Renal cortex interstitium (tissue), 11 donors: ENCODE measurements around the gene TMC7. TPM values are rescaled to one million over a fixed set of nuclear protein-coding genes. Genes with fewer than 3 reads are reported as not detected.
"Not testable (repeated sequence)": the region's sequence is repeated elsewhere in the genome, so short reads cannot be mapped to it uniquely, and the experiment has no call there.

Experiments
- DNase-seq, 11 donors: peaks; one replicate each; pipeline ENCODE4 v3.0.0-alpha.2; 2013; ENCODE audit warnings: low read depth in 9 of 11, low spot score in 4 of 11; ENCODE audit errors: extremely low read depth in 1 of 11
- polyA plus RNA-seq, 3 donors: library from polyadenylated mRNA; unstranded; fragments of 120-200 nt; gene quantifications; one replicate each; pipeline ENCODE4 v1.2.1, GENCODE V29; 2013; ENCODE audit not compliant: insufficient read length in 3 of 3

The TMC7 gene
- polyA plus RNA-seq, 3 donors = 1.5 to 2.5 (median 2.2) TPM

GRCh38 chr16:18969050-18969854 is 14.5 kb upstream of the TMC7 start:
- DNase-seq = peak in 10 of 11 donors; percentile 33 to 69 (median 62)

GRCh38 chr16:18969855-18970240 is 13.9 kb upstream of the TMC7 start:
- DNase-seq = no peak

- no peak for DNase-seq
Observed at GRCh38 chr16:18975109-18975508, 8.6 kb upstream of the TMC7 start.

GRCh38 chr16:18979936-18980335 is 3.8 kb upstream of the TMC7 start:
- DNase-seq = no peak

GRCh38 chr16:18984435-18985005 is 786 bp downstream of the TMC7 start:
- no peak for DNase-seq

- not testable (repeated sequence) for DNase-seq
Observed at GRCh38 chr16:18985256-18985655, 1.5 kb downstream of the TMC7 start.

GRCh38 chr16:18991731-18992130 is 8.0 kb downstream of the TMC7 start:
- DNase-seq = not testable (repeated sequence)

GRCh38 chr16:18993531-18993930 is 9.8 kb downstream of the TMC7 start:
- DNase-seq = not testable (repeated sequence)

GRCh38 chr16:18994181-18994580 is 10.4 kb downstream of the TMC7 start:
- DNase-seq = not testable (repeated sequence)

GRCh38 chr16:18995406-18995805 is 11.7 kb downstream of the TMC7 start:
- DNase-seq = not testable (repeated sequence)

- DNase-seq = not testable (repeated sequence)
Observed at GRCh38 chr16:18996536-18996935, 12.8 kb downstream of the TMC7 start.

GRCh38 chr16:18997001-18997400 is 13.3 kb downstream of the TMC7 start:
- DNase-seq = not testable (repeated sequence)

GRCh38 chr16:18999045-18999393 is 15.3 kb downstream of the TMC7 start:
- DNase-seq = no peak

- DNase-seq = no peak
Observed at GRCh38 chr16:19001788-19002187, 18.1 kb downstream of the TMC7 start.

GRCh38 chr16:19003935-19004334 is 20.2 kb downstream of the TMC7 start:
- DNase-seq = no peak

GRCh38 chr16:19005561-19006445 is 22.1 kb downstream of the TMC7 start:
- no peak for DNase-seq

- DNase-seq = no peak
Observed at GRCh38 chr16:19006446-19007315, 22.9 kb downstream of the TMC7 start.

- no peak for DNase-seq
Observed at GRCh38 chr16:19008245-19009169, 24.8 kb downstream of the TMC7 start.
